IPS DF 6.9 (cell line): ENCODE results near the gene CPM.

Source experiments
- DNase-seq: peaks from one replicate; pipeline ENCODE4 v3.0.0-alpha.2; 2013; ENCODE audit warnings: low read depth, low spot score
- H3K27ac ChIP-seq: one replicate; pipeline ENCODE4 v1.5.1; 2013; ENCODE audit warnings: low read length, control low read depth
- H3K27me3 ChIP-seq: 2 replicates; pipeline ENCODE4 v1.6.1; 2013; ENCODE audit warnings: mild to moderate bottlenecking, low read length; ENCODE audit not compliant: control insufficient read depth, insufficient read depth
- H3K36me3 ChIP-seq: 2 replicates; pipeline ENCODE4 v1.6.1; 2013; ENCODE audit warnings: low read length; ENCODE audit not compliant: control insufficient read depth, insufficient read depth
- H3K4me1 ChIP-seq: 2 replicates; pipeline ENCODE4 v1.6.1; 2013; ENCODE audit warnings: low read length; ENCODE audit not compliant: control insufficient read depth, insufficient read depth
- H3K4me3 ChIP-seq: 2 replicates; pipeline ENCODE4 v1.5.1; 2013; ENCODE audit warnings: mild to moderate bottlenecking, low read length
- H3K9me3 ChIP-seq: 2 replicates; pipeline ENCODE4 v1.6.1; 2013; ENCODE audit warnings: low read length, inconsistent platforms; ENCODE audit not compliant: control insufficient read depth, insufficient read depth
- WGBS: extraction: QIAGEN DNeasy Blood & Tissue Kit; methylation state at CpG from one replicate; pipeline ENCODE4 v1.1.7; 2013; ENCODE audit warnings: mixed read lengths, missing lambda C conversion rate; ENCODE audit not compliant: insufficient read length, insufficient coverage; 5-methylcytosine and 5-hydroxymethylcytosine counted together

The CPM gene

GRCh38 chr12:68932128-68932960 is 627 bp downstream of the CPM start:
- Histone ChIP-seq H3K4me1 (no peaks in the 10 kb centered on the region), H3K9me3 (no peaks in the 10 kb centered on the region), H3K4me3 (peak overlapping the region; percentile 48; the same call in 1 of the 2 replicates), H3K36me3 (no peaks in the 10 kb centered on the region), H3K27ac (no peak overlapping the region), H3K27me3 (peaks cover 11% of the 10 kb centered on the region)
- DNase-seq = no peak
- no CpG with 5 or more reads among the region's 18 CpGs for whole genome bisulfite sequencing

GRCh38 chr12:68930178-68930577 is 2.8 kb downstream of the CPM start:
- no peaks in the 10 kb centered on the region for H3K4me1 ChIP-seq
- no peak overlapping the region for H3K4me3 ChIP-seq
- H3K9me3 ChIP-seq = no peaks in the 10 kb centered on the region
- DNase-seq = no peak
- peaks cover 11% of the 10 kb centered on the region for H3K27me3 ChIP-seq
- WGBS = no CpG with 5 or more reads among the region's 6 CpGs
- no peak overlapping the region for H3K27ac ChIP-seq
- no peaks in the 10 kb centered on the region for H3K36me3 ChIP-seq

- Histone ChIP-seq H3K4me1 (no peaks in the 10 kb centered on the region), H3K4me3 (no peak overlapping the region), H3K27ac (no peak overlapping the region), H3K36me3 (no peaks in the 10 kb centered on the region), H3K27me3 (no peaks in the 10 kb centered on the region), H3K9me3 (no peaks in the 10 kb centered on the region)
- no peak for DNase-seq
- WGBS = no CpG with 5 or more reads among the region's 4 CpGs
These were observed 8.4 kb downstream of the CPM start for GRCh38 chr12:68924546-68924945.

GRCh38 chr12:68919581-68920239 is 13.3 kb downstream of the CPM start:
- WGBS = no CpG with 5 or more reads among the region's 9 CpGs
- Histone ChIP-seq H3K9me3 (no peaks in the 10 kb centered on the region), H3K36me3 (no peaks in the 10 kb centered on the region), H3K27me3 (no peaks in the 10 kb centered on the region), H3K4me1 (no peaks in the 10 kb centered on the region), H3K27ac (no peak overlapping the region), H3K4me3 (no peak overlapping the region)
- DNase-seq = no peak

- no peaks in the 10 kb centered on the region for H3K36me3 ChIP-seq
- no peak overlapping the region for H3K4me3 ChIP-seq
- H3K4me1 ChIP-seq = no peaks in the 10 kb centered on the region
- H3K27me3 ChIP-seq = no peaks in the 10 kb centered on the region
- no peak overlapping the region for H3K27ac ChIP-seq
- no CpG with 5 or more reads among the region's 1 CpG for WGBS
- H3K9me3 ChIP-seq = no peaks in the 10 kb centered on the region
- DNase-seq = no peak
These were observed 14.0 kb downstream of the CPM start for GRCh38 chr12:68918960-68919359.

GRCh38 chr12:68915055-68915454 is 17.9 kb downstream of the CPM start:
- no peak overlapping the region for H3K27ac ChIP-seq
- H3K9me3 ChIP-seq = no peaks in the 10 kb centered on the region
- H3K36me3 ChIP-seq = no peaks in the 10 kb centered on the region
- no CpG with 5 or more reads among the region's 3 CpGs for WGBS
- no peak for DNase-seq
- no peaks in the 10 kb centered on the region for H3K4me1 ChIP-seq
- H3K27me3 ChIP-seq = no peaks in the 10 kb centered on the region
- H3K4me3 ChIP-seq = no peak overlapping the region

- H3K9me3 ChIP-seq = no peaks in the 10 kb centered on the region
- H3K27ac ChIP-seq = no peak overlapping the region
- no peaks in the 10 kb centered on the region for H3K27me3 ChIP-seq
- DNase-seq = no peak
- no peaks in the 10 kb centered on the region for H3K4me1 ChIP-seq
- no CpG with 5 or more reads among the region's 4 CpGs for WGBS
- no peak overlapping the region for H3K4me3 ChIP-seq
- no peaks in the 10 kb centered on the region for H3K36me3 ChIP-seq
These were observed 19.3 kb downstream of the CPM start for GRCh38 chr12:68913682-68914081.

GRCh38 chr12:68912916-68913315 is 20.1 kb downstream of the CPM start:
- WGBS = no CpG with 5 or more reads among the region's 2 CpGs
- no peak overlapping the region for H3K27ac ChIP-seq
- DNase-seq = no peak
- H3K4me1 ChIP-seq = no peaks in the 10 kb centered on the region
- no peaks in the 10 kb centered on the region for H3K36me3 ChIP-seq
- no peaks in the 10 kb centered on the region for H3K27me3 ChIP-seq
- no peak overlapping the region for H3K4me3 ChIP-seq
- H3K9me3 ChIP-seq = no peaks in the 10 kb centered on the region

- DNase-seq = no peak
- Histone ChIP-seq H3K27ac (no peak overlapping the region), H3K36me3 (no peaks in the 10 kb centered on the region), H3K4me3 (no peak overlapping the region), H3K4me1 (no peaks in the 10 kb centered on the region), H3K27me3 (no peaks in the 10 kb centered on the region), H3K9me3 (no peaks in the 10 kb centered on the region)
- no CpG with 5 or more reads among the region's 2 CpGs for WGBS
These were observed 21.7 kb downstream of the CPM start for GRCh38 chr12:68911197-68911718.

- Histone ChIP-seq H3K4me3 (no peak overlapping the region), H3K4me1 (no peaks in the 10 kb centered on the region), H3K27ac (no peak overlapping the region), H3K9me3 (no peaks in the 10 kb centered on the region), H3K36me3 (no peaks in the 10 kb centered on the region), H3K27me3 (no peaks in the 10 kb centered on the region)
- no peak for DNase-seq
- no CpG with 5 or more reads among the region's 2 CpGs for WGBS
These were observed 22.8 kb downstream of the CPM start for GRCh38 chr12:68910128-68910527.
